NCI-H2107 (cell line): ENCODE measurements around the gene RNASE8.
"Not testable (repeated sequence)": the region's sequence is repeated elsewhere in the genome, so short reads cannot be mapped to it uniquely, and the experiment has no call there.

Source experiments
- DNase-seq: peaks from one replicate; lab custom pipeline; 2025; lab: John Stamatoyannopoulos, UW

The RNASE8 gene, protein sequence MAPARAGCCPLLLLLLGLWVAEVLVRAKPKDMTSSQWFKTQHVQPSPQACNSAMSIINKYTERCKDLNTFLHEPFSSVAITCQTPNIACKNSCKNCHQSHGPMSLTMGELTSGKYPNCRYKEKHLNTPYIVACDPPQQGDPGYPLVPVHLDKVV

DNA sequence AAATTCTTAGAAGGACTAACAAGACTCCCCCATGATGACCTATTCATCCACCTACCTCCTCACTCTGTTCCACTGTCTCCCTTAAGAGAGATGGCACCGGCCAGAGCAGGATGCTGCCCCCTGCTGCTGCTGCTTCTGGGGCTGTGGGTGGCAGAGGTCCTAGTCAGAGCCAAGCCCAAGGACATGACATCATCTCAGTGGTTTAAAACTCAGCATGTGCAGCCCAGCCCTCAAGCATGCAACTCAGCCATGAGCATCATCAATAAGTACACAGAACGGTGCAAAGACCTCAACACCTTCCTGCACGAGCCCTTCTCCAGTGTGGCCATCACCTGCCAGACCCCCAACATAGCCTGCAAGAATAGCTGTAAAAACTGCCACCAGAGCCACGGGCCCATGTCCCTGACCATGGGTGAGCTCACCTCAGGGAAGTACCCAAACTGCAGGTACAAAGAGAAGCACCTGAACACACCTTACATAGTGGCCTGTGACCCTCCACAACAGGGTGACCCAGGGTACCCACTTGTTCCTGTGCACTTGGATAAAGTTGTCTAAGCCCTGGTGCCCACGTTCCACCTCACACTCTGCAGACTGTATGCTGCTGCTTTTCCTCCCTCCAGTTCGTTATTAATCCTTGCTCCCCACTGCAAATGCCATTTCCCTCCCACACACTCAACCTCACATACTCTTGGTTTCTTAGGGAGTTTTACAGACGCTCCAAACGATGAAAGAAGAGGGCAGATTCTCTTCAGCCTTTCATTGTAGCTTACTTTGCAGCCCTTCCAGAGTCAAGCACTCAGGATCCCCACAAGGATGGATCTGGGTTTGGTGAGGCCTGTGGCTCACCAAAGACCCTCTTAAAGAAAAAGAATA is at the start of gene RNASE8:
Gene RNASE8 (plus strand): TSS at position 20 of the 873 bp plus-strand sequence. CDS start 71 bp downstream, at position 91.
- DNase-seq = no peak

DNA sequence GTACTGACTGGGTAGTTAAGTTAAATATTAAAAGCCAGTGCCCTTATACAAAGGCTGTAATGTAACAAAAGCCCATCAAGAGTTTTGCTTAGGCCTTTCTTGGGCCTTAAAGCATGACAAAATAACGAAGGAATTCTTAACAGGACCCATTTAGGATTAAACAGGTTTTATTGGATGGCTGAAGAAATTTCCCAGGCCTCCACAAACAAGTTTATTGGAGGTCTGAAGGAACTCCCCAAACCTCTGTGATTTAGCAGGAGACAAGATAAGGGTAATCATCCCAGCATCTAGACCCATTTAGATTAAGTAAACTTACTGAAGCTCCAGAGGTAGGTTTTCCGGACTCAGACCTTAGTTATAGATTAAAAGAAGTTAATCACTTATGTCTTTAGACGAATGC is 47.9 kb upstream of the RNASE8 start:
- not testable (repeated sequence) for DNase-seq

DNA sequence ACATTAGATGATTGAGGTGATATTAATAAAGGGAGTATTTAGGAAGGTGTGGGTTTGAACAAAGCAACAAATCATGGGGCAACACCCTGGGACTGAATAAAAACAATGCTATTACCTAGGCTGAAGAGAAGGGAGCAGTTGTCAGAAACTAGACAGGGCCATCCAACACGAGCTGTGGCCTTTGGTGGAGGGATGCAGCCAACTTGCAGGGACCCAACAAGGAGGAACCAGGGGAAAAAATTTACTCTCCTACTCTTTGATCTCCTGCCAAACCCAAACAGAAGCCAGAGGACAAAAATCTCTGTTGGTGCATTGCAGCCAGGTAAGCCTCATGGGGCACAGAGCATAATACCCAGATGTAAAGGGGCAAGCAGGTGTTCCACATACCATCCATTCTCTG is 46.5 kb upstream of the RNASE8 start:
- no peak for DNase-seq

DNA sequence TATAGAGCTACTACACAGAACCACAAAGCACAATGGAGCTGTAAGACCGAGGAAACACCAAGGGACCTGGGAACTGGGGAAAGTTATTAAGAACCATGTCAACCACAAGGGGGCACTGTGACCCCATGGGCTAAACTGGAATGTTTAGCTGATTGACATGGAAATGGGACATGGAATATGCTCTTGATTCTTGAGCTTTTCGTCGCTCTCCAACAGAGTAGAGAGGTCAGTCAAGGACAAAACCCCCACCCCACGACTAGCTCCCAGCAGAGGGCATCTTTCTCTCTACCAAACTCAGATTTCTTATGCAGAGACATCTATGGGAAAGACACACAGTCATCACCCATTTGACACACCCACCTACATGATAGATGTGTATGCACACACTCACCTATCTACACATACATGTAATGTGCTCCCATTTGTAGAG is 42.8 kb upstream of the RNASE8 start:
- peak; percentile 84 for DNase-seq

DNA sequence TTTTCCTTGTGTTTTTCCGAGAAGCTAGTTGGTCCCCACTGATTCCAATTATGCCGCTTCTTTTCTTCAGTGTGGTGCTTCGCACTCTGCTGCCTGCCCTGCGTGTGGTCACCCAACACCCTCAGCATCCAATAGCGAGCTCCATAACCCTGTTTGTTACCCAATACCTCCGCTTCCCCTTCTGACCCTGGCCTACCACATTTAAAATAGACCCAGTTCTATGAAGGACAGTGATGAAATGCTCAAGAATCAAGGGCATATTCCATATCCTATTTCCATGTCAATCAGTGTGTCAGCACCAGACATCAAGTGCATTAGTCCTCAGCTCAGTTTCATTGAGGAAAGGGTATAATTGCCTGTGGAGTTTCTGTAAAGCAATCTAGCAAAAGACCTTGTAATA is 42.3 kb upstream of the RNASE8 start:
- no peak for DNase-seq

DNA sequence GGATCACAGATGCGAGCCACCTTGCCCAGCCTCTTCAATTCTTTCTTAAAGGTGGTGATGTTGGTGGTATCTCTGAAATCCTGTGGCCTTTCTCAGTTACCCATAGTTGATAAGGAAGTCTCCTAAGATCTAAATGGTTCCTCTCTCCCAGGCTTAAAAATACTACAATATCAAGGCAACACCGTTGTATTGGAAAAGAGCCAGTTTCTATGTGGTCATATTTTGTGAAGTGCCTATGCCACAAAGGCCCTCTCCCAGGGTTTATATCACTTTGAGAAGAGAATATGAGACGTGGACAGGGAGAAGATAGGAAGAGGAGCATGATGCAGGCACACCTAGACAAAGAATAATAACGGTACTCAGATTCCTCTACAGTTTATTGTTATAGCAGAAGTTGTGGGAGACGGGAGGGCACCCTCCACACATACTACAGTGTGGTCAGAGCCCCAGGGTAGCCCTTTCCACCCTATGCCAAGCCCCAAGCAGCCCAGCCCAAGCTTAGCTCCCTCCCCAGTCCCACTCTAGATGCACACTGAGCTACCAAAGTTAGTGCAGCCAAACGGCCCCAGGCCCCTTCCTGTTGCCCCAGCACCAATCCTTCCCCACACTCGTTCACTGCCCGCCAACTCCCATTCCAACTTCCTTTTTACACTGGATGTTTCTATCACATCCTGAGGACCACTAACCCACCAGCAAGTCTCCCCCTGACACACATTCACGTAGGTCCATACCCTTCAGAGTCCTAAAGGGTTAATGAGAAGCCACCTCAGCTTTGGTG is 41.0 kb upstream of the RNASE8 start:
- no peak for DNase-seq

DNA sequence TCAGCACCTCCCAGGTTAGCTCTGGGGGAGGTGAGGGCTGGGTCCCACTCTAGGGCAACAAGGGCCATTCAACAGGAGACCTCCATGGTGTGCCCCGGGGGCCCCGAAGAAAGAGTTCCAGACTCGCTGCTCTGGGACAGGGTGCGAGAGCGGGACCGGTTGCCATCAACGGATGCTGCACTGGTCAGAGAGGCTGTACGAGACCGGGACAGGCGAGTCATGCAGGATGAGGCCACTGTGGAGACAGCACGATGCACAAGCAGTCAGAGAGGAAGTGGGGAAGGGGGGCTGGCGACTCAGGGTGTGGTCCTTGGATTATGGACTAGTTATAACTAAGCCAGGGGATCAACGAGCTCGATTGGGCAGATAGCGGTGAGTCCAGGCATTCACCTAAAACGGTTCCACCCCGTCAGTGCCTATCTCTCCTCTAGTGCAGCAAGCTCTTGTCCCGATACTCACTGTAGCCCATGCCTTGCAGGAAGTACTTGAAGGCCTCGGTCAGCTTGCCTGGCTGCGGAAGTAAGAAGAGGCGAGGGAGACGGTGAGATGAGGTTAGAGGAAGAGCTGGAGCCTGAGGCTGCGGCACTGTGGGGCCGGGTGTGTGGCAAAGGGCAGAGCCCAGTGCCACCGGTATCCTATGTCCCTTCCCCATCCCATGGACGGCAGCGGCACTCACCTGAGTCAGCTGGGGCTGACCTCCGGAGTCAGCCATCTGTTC is 39.9 kb upstream of the RNASE8 start:
- no peak for DNase-seq

DNA sequence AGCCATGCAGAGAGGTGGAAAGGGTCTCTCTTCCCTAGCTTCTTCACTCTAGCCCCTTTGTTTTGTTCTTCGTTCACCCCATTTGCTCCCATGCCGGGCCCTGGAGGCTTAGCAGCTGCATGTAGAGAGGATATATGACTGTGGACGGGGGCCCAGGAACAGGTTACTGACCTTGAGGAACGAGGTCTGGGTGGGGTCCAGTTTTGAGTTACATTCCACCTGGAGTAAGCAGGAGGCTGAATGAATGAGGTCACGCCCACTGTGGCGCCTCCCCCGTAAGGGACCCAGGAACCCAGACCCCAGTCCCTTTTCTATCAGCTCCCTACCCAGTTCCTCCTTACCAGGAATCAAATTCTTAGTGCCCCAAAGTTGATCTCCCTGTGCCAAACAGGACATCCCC is 39.3 kb upstream of the RNASE8 start:
- DNase-seq = no peak

DNA sequence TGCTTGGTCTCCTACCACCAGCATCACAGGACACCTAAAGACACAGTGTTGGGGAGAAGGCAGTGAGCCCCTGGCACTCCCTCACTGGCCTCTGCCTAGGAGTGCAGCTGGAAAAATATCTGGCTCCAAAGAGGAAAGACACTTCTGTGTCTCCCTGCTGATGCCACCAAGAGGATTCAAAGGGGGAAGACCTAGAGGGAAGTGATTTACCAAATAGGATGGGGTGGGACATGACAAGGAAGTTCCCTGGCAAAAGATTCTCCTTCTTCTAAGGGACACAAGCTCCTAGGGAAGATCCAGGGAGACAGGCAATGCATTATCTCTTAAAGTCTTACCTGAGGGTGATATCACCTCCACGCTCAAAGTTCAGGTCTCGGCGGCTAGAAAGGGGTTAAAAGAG is 38.8 kb upstream of the RNASE8 start:
- DNase-seq = no peak

DNA sequence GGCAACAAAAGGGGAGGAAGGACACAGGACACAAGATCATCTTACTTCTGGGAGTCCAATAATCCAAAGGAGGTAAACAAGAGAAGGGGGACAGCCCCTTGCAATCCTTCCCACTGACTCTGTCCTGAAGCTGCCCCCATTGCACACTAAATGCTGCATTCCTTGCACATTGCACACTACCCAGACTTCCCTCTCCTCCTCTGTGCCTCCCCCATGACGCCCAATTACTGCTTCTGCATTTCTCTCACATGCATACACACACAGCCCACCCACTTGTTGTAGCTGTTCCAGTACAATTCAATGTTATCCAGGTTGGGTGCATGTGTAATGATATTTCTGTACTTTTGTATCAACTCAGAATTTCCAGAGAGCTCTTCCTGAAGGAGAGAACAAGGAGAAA is 38.3 kb upstream of the RNASE8 start:
- no peak for DNase-seq

DNA sequence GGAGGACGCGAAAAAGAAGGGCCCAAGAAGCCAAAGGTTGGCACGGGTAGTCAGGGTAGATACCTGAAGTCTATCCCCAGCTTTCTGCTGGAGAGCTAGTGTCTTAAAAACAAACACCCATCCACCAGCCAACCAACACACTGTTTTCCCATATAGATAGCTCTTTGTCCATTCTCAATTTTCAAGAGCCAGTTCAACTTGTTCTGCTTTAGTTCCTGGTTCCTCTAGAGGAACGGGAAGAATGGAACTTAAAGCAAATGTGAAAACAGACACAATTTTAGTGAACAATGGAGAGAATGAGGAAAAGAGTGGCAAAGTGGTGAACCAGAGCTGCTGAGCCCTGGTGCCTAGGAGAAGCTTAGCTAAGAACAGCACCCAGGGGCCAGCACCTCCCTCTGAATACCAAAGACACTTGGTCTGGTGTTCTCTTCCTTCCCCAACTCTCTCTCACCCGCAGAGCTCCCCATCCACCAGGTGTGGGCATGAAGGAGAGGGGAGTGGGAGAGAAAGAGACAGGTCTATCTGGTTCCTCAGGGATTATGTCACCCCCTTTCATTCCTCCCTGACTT is 36.6 kb upstream of the RNASE8 start:
- no peak for DNase-seq

DNA sequence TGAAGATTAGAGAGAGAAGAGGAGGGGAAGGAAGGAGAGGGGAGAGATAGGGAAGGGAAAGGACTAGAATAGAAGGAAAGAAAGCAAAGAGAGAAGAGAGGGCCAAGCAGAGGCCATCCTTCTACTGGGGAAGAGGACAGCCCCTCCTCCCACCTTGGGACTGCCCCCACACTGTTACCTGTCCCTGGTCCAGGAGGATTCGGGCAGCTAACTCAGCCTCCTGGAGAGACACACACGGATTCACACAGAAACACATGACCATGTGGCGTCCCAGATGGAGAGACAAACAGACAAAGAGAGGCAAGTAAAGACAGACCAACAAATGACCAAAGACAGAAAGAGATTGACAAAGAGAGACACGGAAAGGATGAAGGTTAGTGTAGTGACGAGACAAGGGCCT is 34.9 kb upstream of the RNASE8 start:
- no peak for DNase-seq

DNA sequence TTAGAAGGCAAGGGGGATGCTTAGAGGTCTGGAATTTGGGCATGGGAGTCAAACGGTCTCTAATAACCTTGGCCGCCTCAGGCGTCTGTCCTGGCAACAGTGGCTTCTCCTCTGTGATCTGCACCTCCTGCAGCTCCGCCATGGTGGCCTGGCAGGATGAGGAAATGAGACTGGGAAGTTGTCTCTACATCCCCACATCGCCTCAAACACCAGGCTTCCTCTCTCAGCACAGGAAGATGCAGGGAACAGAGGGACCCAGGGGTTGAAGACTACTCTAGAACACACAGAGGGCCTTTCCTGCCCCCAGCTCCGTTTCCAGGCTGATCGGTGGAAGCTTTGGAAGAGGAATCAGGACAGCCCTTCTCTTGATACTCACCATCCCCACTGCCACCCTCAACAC is 34.4 kb upstream of the RNASE8 start:
- DNase-seq = no peak

DNA sequence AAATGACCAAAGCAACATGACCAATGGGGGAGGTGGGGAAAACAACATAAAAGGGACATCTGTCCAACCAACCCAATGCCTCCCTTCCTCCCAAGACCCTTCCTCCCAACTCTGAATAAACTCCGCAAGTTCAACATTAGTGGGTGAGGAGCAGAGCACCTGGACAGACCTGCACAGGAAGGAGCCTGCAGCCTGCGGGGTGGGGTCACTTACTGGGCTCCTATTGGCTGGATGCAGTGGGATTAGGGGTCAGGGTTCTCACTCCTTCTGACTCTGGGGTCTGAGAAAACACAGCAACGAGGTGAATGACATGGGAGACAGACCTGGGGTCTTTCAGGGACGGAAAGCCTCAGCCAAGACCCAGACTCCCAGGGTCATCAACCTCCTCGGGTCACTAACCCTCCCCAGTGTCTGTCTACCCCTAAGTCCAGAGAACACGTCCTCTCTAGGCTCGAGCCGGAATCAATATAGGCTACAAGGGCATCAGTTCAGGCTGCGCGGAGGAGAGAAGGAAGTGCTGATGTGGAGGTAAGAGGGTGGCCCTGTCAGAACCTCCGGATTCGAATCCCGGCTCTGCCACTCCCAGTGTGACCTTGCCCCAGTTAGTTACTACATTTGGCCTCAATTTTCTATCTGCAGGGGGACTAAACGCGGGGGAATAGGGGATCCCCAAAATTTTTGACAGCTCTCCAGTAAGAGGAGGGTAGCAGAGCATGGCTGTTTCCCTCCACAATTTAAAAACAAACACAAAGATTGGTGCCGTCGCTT is 33.6 kb upstream of the RNASE8 start:
- no peak for DNase-seq

DNA sequence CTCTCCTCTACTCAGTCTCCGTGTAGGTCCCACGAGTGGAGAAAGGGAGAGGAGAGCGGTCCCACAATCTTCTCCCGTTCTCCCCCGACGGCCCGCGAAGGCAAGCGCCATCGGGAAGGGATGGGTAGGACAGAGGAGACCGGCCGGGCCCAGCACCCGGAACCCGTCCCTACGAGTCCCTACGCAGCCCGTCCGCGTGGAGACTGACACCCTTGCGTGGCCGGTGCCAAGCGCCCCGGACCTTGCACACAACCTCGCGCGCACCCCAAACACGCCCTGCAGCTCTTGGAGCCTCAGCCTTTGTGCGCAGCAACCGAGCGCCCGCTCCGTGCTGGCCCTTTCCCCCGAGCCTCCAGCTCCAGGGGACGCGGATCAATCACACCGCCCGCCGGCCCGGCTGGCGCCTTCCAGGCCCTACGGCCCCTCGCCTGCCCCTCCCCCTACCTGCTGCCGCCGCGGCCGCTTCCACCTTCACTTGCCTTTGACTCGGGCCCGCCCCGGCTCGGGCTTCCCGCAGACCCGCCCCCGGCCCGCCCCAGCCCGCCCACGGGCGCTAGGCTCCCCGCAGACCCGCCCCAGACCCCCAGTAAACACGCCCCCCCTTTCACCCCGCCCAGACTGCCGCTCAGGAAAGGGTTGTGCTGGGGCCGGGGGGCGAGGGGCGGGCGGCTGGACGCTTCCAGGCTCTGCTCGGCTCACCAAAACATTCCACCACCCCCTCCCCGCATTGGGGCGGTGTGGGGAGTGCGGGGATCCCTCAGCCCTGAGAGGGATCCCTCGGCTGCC is 32.8 kb upstream of the RNASE8 start, which contains the start of gene NDRG2:
Gene NDRG2 (minus strand): TSS at position 477 of the 786 bp plus-strand sequence. CDS start 1,746 bp downstream, outside the sequence.
- no peak for DNase-seq

DNA sequence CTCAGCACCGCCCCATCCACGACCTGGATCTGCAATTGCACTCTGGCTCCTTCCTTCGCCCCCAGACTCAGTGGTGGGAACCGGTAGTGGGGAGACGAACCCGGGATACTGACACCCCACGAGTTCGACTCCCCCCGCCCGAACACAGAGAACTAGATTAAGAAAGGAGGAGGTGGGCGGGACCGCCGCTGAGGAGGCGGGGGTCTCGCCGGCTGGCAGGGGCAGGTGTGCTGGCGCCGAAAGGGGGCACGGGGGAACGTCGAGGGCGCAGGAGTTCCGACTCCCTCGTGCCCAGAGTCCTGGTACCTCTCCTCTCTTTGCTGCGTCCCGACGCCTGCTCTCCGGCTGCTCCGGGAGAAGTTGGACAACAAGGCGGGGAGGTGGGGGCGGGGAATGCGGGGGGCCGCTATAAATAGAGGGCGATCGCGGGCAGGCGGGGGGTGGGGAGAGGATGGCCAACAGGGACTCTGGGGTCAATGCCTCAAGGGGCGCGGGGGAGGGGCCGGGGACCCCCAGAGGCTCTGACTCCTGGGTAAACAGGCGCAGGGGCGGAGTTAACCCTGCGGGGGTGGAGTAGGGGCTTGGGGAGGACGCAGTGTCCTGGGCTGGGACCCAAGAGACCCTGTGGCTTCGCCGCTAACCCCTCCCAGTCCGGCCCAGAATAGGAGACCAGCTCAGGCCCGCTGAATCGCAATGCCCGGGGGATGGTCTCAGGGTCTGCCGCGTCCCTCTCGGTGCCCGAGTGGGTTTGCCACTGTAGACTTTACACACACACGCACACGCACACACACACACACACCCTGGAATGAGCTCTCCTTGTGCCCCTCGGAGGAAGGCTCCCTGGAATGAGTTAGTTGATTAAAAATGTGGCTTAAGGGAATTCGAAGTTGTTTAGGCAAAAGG is 32.0 kb upstream of the RNASE8 start:
- DNase-seq = no peak

DNA sequence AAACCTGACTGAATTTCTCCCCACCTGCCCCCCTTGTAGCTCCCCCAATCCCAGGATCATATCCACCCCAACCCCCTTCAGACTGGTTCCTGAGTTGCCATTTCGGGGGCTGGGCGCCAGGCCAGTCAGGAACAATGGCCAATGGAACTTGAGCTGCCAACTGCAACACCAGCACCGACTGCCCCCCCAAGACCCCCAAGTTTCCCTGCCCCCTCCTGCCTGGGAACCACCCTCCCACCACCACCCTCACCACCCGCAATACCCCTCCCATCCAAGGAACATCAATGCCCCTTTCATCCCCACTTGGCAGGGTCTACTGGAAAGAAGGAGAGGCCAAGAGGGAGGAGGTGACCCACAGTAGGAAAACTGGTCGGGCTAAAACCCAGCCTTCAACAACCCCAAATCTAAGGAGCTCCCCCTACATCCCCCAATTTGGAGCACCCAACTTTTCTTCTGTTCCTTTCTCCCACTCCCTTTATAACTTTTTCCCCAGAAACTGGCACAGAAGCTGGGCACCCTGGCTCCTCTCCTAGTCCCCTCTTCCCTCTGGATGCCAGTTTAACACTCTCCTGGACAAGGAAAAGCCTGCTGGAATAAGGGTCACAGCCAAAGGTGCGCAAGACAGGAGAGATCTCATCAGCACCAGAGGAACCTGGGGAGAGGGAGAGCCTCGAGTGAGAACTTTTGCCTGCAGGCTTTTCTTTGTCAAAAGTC is 31.2 kb upstream of the RNASE8 start:
- no peak for DNase-seq

DNA sequence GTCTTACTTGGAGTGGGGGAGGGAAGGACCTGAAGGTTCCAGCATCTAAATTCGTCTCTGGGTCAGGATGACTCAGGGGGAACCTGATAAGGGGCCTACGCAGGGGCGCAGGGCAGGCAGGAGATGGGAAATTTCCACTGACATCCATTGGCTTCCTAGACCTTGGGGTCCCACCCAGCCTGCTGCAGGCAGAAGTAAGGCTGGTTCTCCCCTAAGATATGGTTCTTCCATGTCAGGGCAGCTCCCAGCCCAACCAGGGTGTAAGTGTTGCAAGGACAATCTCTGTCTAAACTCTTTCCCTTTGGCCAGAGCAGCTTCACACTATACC is 30.7 kb upstream of the RNASE8 start:
- no peak for DNase-seq

DNA sequence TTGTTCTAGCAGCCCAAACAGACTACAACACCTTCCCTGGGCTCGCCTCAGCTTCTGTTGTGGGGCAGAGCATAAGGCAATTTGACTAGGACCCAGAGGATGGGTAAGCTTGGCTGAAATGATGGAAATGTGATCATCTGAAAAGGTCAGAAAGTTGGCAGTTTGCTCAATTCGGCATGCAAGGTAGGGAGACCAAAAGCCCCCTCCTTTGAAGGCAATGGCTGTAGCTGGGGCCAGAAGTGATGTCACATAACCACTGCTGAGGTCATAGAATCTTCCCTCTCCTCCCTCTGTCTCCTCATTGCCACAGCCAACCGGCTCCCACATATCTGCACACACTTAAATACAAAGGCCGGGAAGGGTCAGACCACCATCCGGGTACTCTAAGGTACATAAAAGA is 27.7 kb upstream of the RNASE8 start, which contains the start of gene TPPP2:
Gene TPPP2 (plus strand): TSS at position 301 of the 400 bp plus-strand sequence. CDS start 365 bp downstream, outside the sequence.
- no peak for DNase-seq
